HCT116 (cell line): Measurements from ENCODE around the gene ATXN1.
"Not testable (repeated sequence)": the region's sequence is repeated elsewhere in the genome, so short reads cannot be mapped to it uniquely, and the experiment has no call there.

Experiments used
- CEBPB ChIP-seq: IDR thresholded peaks from 2 replicates; pipeline ENCODE4 v1.6.1; 2012; ENCODE audit warnings: low read depth
- EGR1 ChIP-seq: IDR thresholded peaks from 2 replicates; pipeline ENCODE4 v1.6.1; 2012; ENCODE audit warnings: low read depth
- EZH2 ChIP-seq: fragments of 200-600 bp; sonication (generic); IDR thresholded peaks from 2 replicates; pipeline ENCODE4 v1.6.1; 2017; ENCODE audit warnings: antibody characterized with exemption, mixed run types
- POLR2A ChIP-seq: IDR thresholded peaks from 2 replicates; pipeline ENCODE4 v1.7.0; 2011; ENCODE audit warnings: borderline replicate concordance; ENCODE audit not compliant: insufficient read depth, insufficient read length; ENCODE audit errors: extremely low read depth
- TCF7L2 ChIP-seq: IDR thresholded peaks from 2 replicates; pipeline ENCODE4 v1.7.0; 2011; ENCODE audit warnings: borderline replicate concordance, inconsistent platforms; ENCODE audit not compliant: insufficient read depth, insufficient read length; ENCODE audit errors: extremely low read depth
- TF ChIP-seq, protein P1 (sequence below), 3 experiments: fragments of 200-600 bp in 1 of 3; sonication (generic) in 1 of 3; IDR thresholded peaks in 2 of 3; conservative IDR thresholded peaks in 1 of 3; 2 replicates each; pipeline ENCODE4 v1.5.1; 2012 to 2017; ENCODE audit warnings: low read depth in 2 of 3, low read length in 2 of 3, antibody characterized with exemption in 1 of 3, borderline replicate concordance in 1 of 3, control low read depth in 1 of 3, mild to moderate bottlenecking in 1 of 3, mixed read lengths in 1 of 3, mixed run types in 1 of 3, moderate library complexity in 1 of 3; ENCODE audit not compliant: insufficient read depth in 1 of 3

- TF ChIP-seq EGR1, CEBPB, POLR2A, EZH2, TCF7L2: not testable (repeated sequence)
- TF ChIP-seq, protein P1, sequence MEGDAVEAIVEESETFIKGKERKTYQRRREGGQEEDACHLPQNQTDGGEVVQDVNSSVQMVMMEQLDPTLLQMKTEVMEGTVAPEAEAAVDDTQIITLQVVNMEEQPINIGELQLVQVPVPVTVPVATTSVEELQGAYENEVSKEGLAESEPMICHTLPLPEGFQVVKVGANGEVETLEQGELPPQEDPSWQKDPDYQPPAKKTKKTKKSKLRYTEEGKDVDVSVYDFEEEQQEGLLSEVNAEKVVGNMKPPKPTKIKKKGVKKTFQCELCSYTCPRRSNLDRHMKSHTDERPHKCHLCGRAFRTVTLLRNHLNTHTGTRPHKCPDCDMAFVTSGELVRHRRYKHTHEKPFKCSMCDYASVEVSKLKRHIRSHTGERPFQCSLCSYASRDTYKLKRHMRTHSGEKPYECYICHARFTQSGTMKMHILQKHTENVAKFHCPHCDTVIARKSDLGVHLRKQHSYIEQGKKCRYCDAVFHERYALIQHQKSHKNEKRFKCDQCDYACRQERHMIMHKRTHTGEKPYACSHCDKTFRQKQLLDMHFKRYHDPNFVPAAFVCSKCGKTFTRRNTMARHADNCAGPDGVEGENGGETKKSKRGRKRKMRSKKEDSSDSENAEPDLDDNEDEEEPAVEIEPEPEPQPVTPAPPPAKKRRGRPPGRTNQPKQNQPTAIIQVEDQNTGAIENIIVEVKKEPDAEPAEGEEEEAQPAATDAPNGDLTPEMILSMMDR (IDR thresholded peaks at IDR 0.05 in 2 of 3, conservative IDR thresholded peaks at IDR 0.05 in 1 of 3; ENCODE audit: borderline replicate concordance in 1 of 3, insufficient read depth in 1 of 3, low read depth in 2 of 3, low read length in 2 of 3): not testable (repeated sequence)
Observed at GRCh38 chr6:16702627-16703378, 58.5 kb downstream of the ATXN1 start.
